T follicular helper cell (primary cell): ENCODE data around the gene EDA.

Source experiments
- DNase-seq: peaks from one replicate; pipeline ENCODE4 v3.0.0-alpha.2; 2020; ENCODE audit warnings: low read depth
- total RNA-seq, 2 experiments: gene quantifications; one replicate each; lab custom pipeline; 2026; lab: John Stamatoyannopoulos, UW

EDA gene
- 2.5 to 7.0 reads per million in 2 experiments for total RNA-seq

GRCh38 chrX:69615779-69616456 is at the start of gene EDA:
Gene EDA, plus strand, starts transcription at chrX:69616113.
- peak; percentile 42 for DNase-seq

DNA sequence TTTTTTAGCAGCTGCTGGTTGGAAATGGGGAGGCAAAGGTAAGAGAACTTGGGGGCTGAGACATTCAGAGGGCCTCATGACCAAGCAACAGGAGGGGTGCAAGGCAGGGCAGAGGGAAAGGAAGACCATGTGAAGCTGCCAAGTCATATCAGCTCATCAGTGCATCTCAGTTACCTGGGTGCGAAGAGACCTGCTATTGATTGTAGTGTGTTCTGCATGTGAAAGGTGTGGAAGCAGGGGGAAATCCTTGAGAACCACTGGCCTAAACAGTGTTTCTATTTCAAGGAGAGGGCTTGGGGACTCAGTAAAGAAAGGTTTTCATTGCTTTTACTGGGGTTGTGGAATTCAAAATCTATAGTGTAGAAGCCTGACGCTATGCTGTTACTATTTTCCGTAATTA is 47.1 kb upstream of the EDA start:
- no peak for DNase-seq

DNA sequence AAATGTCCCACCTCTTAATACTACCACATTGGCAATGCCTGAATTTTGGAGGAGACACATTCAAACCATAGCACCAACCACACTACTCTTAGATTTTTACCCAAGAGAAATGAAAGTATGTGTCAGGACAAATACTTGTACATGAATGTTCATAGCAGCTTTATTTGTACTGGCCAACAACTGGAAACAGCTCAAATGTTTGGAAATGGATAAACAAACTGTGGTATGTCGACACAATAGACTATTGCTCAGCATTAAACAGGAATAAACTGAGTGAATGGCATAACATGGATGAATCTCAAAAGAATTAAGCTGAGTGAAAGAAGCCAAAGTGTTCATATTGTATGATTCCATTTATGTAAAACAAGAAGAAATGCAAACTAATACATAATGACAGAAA is 18.5 kb upstream of the EDA start:
- DNase-seq: no peak

GRCh38 chrX:69600182-69600581 is 15.7 kb upstream of the EDA start:
- DNase-seq: no peak

- DNase-seq: no peak
These were observed 12.2 kb upstream of the EDA start for GRCh38 chrX:69603566-69604194.

- no peak for DNase-seq
These were observed 10.4 kb upstream of the EDA start for GRCh38 chrX:69605521-69605920.

DNA sequence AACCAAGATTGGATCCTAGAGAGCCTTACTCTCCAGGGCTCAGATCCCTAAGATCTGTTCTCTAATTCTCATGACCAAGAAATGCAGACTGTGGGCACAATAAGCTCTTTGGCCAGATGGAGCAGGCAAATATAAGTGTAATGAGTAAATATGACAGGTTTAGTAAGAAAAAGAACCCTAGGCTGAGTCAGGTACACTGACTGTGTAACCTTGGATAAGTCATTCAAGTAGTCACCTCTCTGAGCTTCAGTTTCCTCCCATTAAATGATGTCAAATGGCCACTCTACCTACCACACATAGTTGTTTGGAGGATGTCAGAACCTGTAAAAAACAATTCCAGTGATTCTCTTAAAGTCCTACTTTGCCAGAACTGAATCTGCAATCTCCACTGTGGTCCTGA is 8.3 kb upstream of the EDA start:
- DNase-seq: no peak

DNA sequence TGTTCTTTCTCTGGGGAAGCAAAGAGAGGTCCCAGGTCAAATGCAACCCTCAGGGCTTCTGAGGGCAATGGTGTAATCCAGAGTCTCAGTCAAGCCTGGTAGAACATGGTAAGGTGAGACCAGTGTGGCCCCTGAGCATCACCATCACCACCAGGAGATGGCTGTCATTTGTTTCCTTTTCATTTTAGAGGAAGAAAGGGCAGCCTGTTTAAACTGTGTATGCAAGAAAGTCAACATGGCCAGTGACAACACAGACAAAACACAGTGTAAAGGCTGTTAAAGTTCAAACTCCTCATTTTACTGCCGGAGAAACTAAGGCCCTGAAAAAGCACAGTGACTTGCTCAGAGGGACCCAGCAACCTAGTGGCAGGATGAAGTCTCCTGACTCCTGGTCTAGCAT is 2.0 kb upstream of the EDA start:
- no peak for DNase-seq

GRCh38 chrX:69614886-69615285 is 1.0 kb upstream of the EDA start:
- DNase-seq: no peak

DNA sequence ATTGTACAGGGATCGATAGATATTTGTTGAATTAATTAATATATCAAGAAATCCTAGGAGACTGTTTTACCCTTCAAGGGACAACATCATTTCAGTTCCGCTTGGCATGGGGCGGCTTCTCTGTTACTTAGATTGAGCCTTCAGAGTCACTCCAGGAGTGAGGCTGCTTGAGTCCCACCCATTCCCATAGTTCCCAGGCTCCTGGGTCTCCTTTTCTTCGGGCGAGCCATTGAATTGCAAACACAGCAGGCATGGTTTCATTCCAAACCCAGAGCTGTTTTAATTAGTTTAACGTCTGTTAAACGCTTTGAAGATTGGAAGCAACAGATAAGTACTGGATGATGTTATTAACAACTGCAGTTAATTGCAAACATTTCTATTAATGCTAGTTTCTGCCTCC is 571 bp upstream of the EDA start:
- no peak for DNase-seq

- no peak for DNase-seq
These were observed 717 bp downstream of the EDA start for GRCh38 chrX:69616457-69617203.

DNA sequence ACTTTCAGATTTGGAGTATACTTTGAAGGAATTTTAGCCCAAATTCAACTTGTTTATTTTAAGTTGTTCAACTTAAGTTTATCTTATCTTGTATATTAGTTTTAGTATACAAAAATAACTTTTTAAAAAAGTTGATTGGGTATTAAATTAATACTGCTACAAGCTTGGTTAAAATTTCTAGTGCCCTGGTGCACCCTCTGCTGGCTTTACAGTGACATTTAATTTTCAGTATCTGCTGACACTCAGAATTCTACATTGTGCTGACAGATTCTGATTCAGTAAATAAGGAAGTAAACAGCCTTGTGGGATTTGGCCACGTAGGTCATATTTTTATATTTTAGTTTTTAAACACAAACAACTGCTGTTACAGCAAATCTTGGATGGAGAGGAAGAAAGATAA is 2.9 kb downstream of the EDA start:
- DNase-seq: no peak

GRCh38 chrX:69626129-69626528 is 10.2 kb downstream of the EDA start:
- DNase-seq: no peak

DNA sequence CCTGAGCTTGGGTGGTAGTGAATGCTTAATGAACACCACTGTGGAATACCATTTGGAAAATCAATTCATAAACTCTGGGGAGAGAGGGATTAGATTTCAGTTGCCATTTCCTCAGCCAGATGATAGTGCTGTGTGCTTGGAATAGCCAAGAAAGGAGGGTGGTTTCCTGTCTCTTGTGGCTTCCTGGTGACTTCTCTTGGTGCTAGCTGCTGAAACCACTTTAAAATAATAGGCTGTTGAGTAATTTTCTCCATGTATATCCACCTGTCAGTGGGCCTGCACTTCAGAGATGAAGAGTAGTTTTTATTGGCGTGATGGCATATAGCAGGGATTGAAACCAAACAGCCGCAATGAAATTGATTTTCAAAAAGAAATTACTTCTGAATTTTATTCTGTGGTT is 11.8 kb downstream of the EDA start:
- DNase-seq: no peak

GRCh38 chrX:69630147-69630546 is 14.2 kb downstream of the EDA start:
- no peak for DNase-seq

DNA sequence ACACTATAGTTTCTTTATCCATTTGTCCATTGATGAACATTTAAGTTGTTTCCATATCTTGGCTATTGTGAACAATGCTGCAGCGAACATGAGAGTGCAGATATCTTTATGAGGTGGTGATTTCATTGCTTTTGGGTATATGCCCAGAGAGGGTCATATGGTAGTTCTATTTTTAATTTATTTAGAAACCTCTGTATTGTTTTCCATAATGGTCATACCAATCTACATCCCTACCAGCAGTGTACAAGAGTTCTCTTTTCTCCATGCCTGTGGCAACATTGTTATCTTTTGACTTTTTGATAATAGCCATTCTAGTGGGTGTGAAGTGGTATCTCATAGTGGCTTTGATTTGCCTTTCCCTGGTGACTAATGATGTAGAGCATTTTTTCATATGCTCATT is 48.8 kb downstream of the EDA start:
- no peak for DNase-seq

DNA sequence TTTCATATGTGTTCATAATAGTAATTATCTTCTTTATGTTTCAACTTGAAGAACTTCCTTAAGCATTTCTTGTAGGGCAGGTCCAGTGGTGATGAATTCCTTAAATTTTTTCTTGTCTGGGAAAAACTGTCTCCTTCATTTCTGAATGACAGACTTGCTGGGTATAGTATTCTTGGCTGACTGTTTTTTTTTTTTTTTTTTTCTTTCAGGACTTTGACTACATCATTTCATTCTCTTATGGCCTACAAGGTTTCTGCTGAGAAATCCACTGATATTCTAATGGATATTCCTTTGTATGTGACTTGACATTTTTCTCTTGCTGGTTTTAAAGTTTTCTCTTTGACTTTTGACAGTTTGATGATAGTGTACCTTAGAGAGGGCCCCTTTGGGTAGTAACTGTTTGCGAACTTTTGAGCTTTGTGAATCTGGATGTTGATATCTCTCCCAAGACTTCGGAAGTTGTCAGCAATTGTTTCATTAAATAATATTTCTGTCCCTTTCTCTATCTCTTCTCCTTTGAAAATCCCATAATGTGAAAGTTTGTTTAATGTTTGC is 54.2 kb downstream of the EDA start:
- no peak for DNase-seq

- DNase-seq: no peak
These were observed 59.0 kb downstream of the EDA start for GRCh38 chrX:69674891-69675290.

DNA sequence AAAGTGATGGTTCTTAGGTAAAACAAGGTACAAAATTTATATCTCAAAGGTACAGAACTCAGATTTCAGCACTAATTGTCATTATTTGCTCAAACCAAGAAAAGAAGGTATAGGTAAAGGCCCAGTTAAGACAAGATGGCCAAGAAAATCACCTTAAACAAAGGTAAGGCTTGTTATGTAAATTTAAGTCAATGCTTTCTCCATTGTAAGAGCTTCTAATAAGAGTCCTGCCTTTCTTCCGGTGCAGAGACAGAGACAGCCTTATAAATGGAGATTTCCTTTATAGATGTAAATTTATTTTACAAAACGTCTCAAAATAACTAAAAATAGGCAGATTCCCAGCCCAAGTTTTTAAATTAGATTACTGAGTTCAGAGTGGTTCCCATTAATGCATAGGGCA is 89.9 kb downstream of the EDA start:
- no peak for DNase-seq

- DNase-seq: no peak
These were observed 102.2 kb downstream of the EDA start for GRCh38 chrX:69718102-69718501.

DNA sequence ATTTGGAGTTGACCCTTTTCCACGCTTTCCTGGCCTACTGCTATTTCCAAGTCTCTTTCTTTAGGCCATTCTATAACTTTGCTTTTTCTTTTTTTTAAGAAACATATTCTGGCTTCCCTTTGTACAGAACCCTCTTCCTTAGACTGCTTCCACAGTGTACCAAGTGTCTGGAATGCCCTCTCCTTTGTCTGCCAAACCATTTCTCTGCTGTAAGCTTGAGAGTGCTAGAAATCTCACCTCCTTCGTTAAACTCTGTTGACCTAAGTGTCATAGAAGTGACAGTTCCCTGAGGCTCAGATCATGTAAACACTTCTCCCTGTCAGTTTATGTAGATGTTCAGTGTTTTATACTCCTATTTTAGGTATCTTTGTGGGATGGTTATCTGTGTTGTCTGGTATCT is 108.4 kb downstream of the EDA start:
- DNase-seq: no peak

DNA sequence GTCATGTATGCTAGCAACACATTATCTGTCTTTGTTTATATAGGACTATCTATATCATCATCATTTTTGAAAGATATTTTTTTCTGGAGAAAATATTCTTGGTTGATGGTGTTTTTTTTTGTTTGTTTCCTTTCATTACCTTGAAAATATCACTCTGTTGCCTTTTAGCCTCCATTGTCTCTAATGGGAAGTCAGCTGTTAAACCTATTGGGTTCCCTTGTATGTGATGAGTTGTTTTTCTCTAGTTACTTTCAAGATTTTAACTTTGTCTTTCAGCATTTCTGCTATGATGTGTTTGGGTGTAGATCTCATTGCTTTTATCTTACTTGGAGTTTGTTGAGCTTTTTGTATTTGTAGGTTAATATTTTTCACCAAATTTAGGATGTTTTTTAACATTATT is 124.4 kb downstream of the EDA start:
- no peak for DNase-seq

DNA sequence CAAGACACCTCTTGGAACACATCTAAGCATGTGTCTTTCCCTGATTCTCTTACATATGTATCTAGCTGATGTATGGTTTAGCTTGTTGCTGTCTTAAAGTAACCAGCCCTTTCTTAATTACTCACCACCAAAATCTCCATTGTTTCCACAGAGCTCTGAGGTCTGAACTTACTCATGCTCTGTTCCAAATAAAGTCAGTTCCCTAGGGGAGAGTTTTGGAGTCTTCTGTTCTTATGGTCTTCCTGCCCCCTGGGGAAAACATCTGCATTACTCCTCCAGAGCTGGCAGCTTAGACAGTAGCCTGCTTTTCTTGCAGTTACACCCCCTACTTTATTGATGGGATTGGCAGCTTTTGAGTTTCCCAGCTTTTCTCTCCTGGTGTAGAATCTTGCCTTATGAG is 125.8 kb downstream of the EDA start:
- no peak for DNase-seq
